Vagina (tissue), 2 donors: Measurements from ENCODE around the gene ARPP21.

Experiments used
- POLR2A ChIP-seq, 2 donors: fragments of 450-650 bp; IDR thresholded peaks; one replicate each; pipeline ENCODE4 v1.6.1; 2017; ENCODE audit warnings: antibody characterized with exemption in 2 of 2, mild to moderate bottlenecking in 2 of 2, moderate library complexity in 2 of 2
- TF ChIP-seq, protein P1 (sequence below), 3 experiments: fragments of 450-650 bp in 2 of 3; fragments of 200-600 bp in 1 of 3; sonication (generic) in 1 of 3; IDR thresholded peaks; one replicate each; pipeline ENCODE4 v1.5.1; 2017 to 2019; ENCODE audit warnings: antibody characterized with exemption in 3 of 3, mild to moderate bottlenecking in 2 of 3, moderate library complexity in 2 of 3

DNA sequence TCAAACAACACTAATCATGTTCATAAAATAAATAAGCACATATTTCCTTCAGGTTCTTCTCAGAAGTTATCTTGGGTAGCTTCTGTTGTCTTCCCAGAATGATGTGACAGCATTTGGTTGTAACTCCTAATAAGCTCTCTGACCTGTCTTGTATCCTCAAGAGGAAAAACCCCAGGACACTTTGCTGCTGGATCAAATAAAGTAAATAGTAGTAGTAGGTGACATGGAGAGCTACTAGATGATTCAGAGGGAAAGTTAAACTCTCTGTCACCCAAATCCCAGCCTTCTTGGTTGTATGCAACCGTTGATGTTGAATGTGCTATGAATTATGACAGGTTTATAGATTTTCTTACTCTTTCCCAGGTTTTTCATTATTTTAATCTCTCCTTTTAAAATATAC lies 143.0 kb downstream of the ARPP21 start:
- no peak for TF ChIP-seq POLR2A (IDR thresholded peaks at IDR 0.05)
- TF ChIP-seq, protein P1, sequence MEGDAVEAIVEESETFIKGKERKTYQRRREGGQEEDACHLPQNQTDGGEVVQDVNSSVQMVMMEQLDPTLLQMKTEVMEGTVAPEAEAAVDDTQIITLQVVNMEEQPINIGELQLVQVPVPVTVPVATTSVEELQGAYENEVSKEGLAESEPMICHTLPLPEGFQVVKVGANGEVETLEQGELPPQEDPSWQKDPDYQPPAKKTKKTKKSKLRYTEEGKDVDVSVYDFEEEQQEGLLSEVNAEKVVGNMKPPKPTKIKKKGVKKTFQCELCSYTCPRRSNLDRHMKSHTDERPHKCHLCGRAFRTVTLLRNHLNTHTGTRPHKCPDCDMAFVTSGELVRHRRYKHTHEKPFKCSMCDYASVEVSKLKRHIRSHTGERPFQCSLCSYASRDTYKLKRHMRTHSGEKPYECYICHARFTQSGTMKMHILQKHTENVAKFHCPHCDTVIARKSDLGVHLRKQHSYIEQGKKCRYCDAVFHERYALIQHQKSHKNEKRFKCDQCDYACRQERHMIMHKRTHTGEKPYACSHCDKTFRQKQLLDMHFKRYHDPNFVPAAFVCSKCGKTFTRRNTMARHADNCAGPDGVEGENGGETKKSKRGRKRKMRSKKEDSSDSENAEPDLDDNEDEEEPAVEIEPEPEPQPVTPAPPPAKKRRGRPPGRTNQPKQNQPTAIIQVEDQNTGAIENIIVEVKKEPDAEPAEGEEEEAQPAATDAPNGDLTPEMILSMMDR (IDR thresholded peaks at IDR 0.05) = no peak
